ENCODE results near the gene TTF1. TPM values are rescaled to one million over a fixed set of nuclear protein-coding genes. Genes with fewer than 3 reads are reported as not detected.

TTF1 gene
- total RNA-seq, 1 donor from 2014 or later = 9.4 TPM

GRCh38 chr9:132439153-132439552, 32.5 kb upstream of the TTF1 start:
- H3K9ac ChIP-seq (ENCODE audit: low read depth in 1 of 3, low read length in 3 of 3) = no peak overlapping the region
- no peak overlapping the region for H3K4me3 ChIP-seq (ENCODE audit: low read length in 3 of 3)
- no peak overlapping the region for H3K27ac ChIP-seq (ENCODE audit: low read depth, low read length)
- H3K9me3 ChIP-seq (ENCODE audit: control insufficient read depth in 3 of 3, low read length in 3 of 3) = no peaks in the 10 kb centered on the region
- H3K4me1 ChIP-seq (ENCODE audit: control insufficient read depth in 3 of 3, insufficient read depth in 3 of 3, low read length in 3 of 3) = no peaks in the 10 kb centered on the region
- no peaks in the 10 kb centered on the region for H3K36me3 ChIP-seq (ENCODE audit: control insufficient read depth in 3 of 3, insufficient read depth in 3 of 3, low read length in 3 of 3)
- peaks cover 34 to 44% (median 36%) of the 10 kb centered on the region in 3 donors for H3K27me3 ChIP-seq (ENCODE audit: control insufficient read depth in 3 of 3, insufficient read depth in 3 of 3, low read length in 3 of 3)

- no peak overlapping the region for H3K4me3 ChIP-seq (ENCODE audit: low read length in 3 of 3)
- H3K9me3 ChIP-seq (ENCODE audit: control insufficient read depth in 3 of 3, low read length in 3 of 3) = no peaks in the 10 kb centered on the region
- no peaks in the 10 kb centered on the region for H3K4me1 ChIP-seq (ENCODE audit: control insufficient read depth in 3 of 3, insufficient read depth in 3 of 3, low read length in 3 of 3)
- no peak overlapping the region for H3K27ac ChIP-seq (ENCODE audit: low read depth, low read length)
- no peak overlapping the region for H3K9ac ChIP-seq (ENCODE audit: low read depth in 1 of 3, low read length in 3 of 3)
- H3K27me3 ChIP-seq (ENCODE audit: control insufficient read depth in 3 of 3, insufficient read depth in 3 of 3, low read length in 3 of 3) = peaks cover 22 to 35% (median 25%) of the 10 kb centered on the region in 3 donors
- H3K36me3 ChIP-seq (ENCODE audit: control insufficient read depth in 3 of 3, insufficient read depth in 3 of 3, low read length in 3 of 3) = no peaks in the 10 kb centered on the region
Measured at GRCh38 chr9:132434881-132435280, 28.2 kb upstream of the TTF1 start.

GRCh38 chr9:132430998-132431397, 24.4 kb upstream of the TTF1 start:
- Histone ChIP-seq H3K4me1 (ENCODE audit: control insufficient read depth in 3 of 3, insufficient read depth in 3 of 3, low read length in 3 of 3) (no peaks in the 10 kb centered on the region), H3K27me3 (ENCODE audit: control insufficient read depth in 3 of 3, insufficient read depth in 3 of 3, low read length in 3 of 3) (peaks cover 33 to 41% (median 39%) of the 10 kb centered on the region in 3 donors), H3K4me3 (ENCODE audit: low read length in 3 of 3) (no peak overlapping the region), H3K36me3 (ENCODE audit: control insufficient read depth in 3 of 3, insufficient read depth in 3 of 3, low read length in 3 of 3) (no peaks in the 10 kb centered on the region), H3K9ac (ENCODE audit: low read depth in 1 of 3, low read length in 3 of 3) (no peak overlapping the region), H3K9me3 (ENCODE audit: control insufficient read depth in 3 of 3, low read length in 3 of 3) (no peaks in the 10 kb centered on the region), H3K27ac (ENCODE audit: low read depth, low read length) (no peak overlapping the region)

- no peak overlapping the region for H3K4me3 ChIP-seq (ENCODE audit: low read length in 3 of 3)
- H3K27ac ChIP-seq (ENCODE audit: low read depth, low read length) = no peak overlapping the region
- H3K27me3 ChIP-seq (ENCODE audit: control insufficient read depth in 3 of 3, insufficient read depth in 3 of 3, low read length in 3 of 3) = peaks cover 48 to 59% (median 48%) of the 10 kb centered on the region in 3 donors
- no peaks in the 10 kb centered on the region for H3K4me1 ChIP-seq (ENCODE audit: control insufficient read depth in 3 of 3, insufficient read depth in 3 of 3, low read length in 3 of 3)
- no peaks in the 10 kb centered on the region for H3K36me3 ChIP-seq (ENCODE audit: control insufficient read depth in 3 of 3, insufficient read depth in 3 of 3, low read length in 3 of 3)
- H3K9ac ChIP-seq (ENCODE audit: low read depth in 1 of 3, low read length in 3 of 3) = no peak overlapping the region
- no peaks in the 10 kb centered on the region for H3K9me3 ChIP-seq (ENCODE audit: control insufficient read depth in 3 of 3, low read length in 3 of 3)
Measured at GRCh38 chr9:132426639-132427414, 20.2 kb upstream of the TTF1 start.

GRCh38 chr9:132425675-132426062, 19.0 kb upstream of the TTF1 start:
- no peak overlapping the region for H3K9ac ChIP-seq (ENCODE audit: low read depth in 1 of 3, low read length in 3 of 3)
- H3K4me1 ChIP-seq (ENCODE audit: control insufficient read depth in 3 of 3, insufficient read depth in 3 of 3, low read length in 3 of 3) = no peaks in the 10 kb centered on the region
- no peaks in the 10 kb centered on the region for H3K36me3 ChIP-seq (ENCODE audit: control insufficient read depth in 3 of 3, insufficient read depth in 3 of 3, low read length in 3 of 3)
- H3K27ac ChIP-seq (ENCODE audit: low read depth, low read length) = no peak overlapping the region
- no peak overlapping the region for H3K4me3 ChIP-seq (ENCODE audit: low read length in 3 of 3)
- H3K9me3 ChIP-seq (ENCODE audit: control insufficient read depth in 3 of 3, low read length in 3 of 3) = no peaks in the 10 kb centered on the region
- peaks cover 47 to 62% (median 48%) of the 10 kb centered on the region in 3 donors for H3K27me3 ChIP-seq (ENCODE audit: control insufficient read depth in 3 of 3, insufficient read depth in 3 of 3, low read length in 3 of 3)

GRCh38 chr9:132424857-132425674, 18.4 kb upstream of the TTF1 start:
- Histone ChIP-seq H3K27me3 (ENCODE audit: control insufficient read depth in 3 of 3, insufficient read depth in 3 of 3, low read length in 3 of 3) (peaks cover 48 to 65% (median 48%) of the 10 kb centered on the region in 3 donors), H3K4me1 (ENCODE audit: control insufficient read depth in 3 of 3, insufficient read depth in 3 of 3, low read length in 3 of 3) (no peaks in the 10 kb centered on the region), H3K36me3 (ENCODE audit: control insufficient read depth in 3 of 3, insufficient read depth in 3 of 3, low read length in 3 of 3) (no peaks in the 10 kb centered on the region), H3K4me3 (ENCODE audit: low read length in 3 of 3) (no peak overlapping the region), H3K27ac (ENCODE audit: low read depth, low read length) (no peak overlapping the region), H3K9ac (ENCODE audit: low read depth in 1 of 3, low read length in 3 of 3) (no peak overlapping the region), H3K9me3 (ENCODE audit: control insufficient read depth in 3 of 3, low read length in 3 of 3) (no peaks in the 10 kb centered on the region)

GRCh38 chr9:132423503-132423902, 16.9 kb upstream of the TTF1 start:
- no peaks in the 10 kb centered on the region for H3K9me3 ChIP-seq (ENCODE audit: control insufficient read depth in 3 of 3, low read length in 3 of 3)
- peaks cover 52 to 70% (median 55%) of the 10 kb centered on the region in 3 donors for H3K27me3 ChIP-seq (ENCODE audit: control insufficient read depth in 3 of 3, insufficient read depth in 3 of 3, low read length in 3 of 3)
- no peaks in the 10 kb centered on the region for H3K4me1 ChIP-seq (ENCODE audit: control insufficient read depth in 3 of 3, insufficient read depth in 3 of 3, low read length in 3 of 3)
- H3K9ac ChIP-seq (ENCODE audit: low read depth in 1 of 3, low read length in 3 of 3) = no peak overlapping the region
- no peaks in the 10 kb centered on the region for H3K36me3 ChIP-seq (ENCODE audit: control insufficient read depth in 3 of 3, insufficient read depth in 3 of 3, low read length in 3 of 3)
- no peak overlapping the region for H3K27ac ChIP-seq (ENCODE audit: low read depth, low read length)
- H3K4me3 ChIP-seq (ENCODE audit: low read length in 3 of 3) = no peak overlapping the region

GRCh38 chr9:132422574-132422973, 15.9 kb upstream of the TTF1 start:
- Histone ChIP-seq H3K4me1 (ENCODE audit: control insufficient read depth in 3 of 3, insufficient read depth in 3 of 3, low read length in 3 of 3) (no peaks in the 10 kb centered on the region), H3K36me3 (ENCODE audit: control insufficient read depth in 3 of 3, insufficient read depth in 3 of 3, low read length in 3 of 3) (no peaks in the 10 kb centered on the region), H3K9ac (ENCODE audit: low read depth in 1 of 3, low read length in 3 of 3) (no peak overlapping the region), H3K9me3 (ENCODE audit: control insufficient read depth in 3 of 3, low read length in 3 of 3) (no peaks in the 10 kb centered on the region), H3K4me3 (ENCODE audit: low read length in 3 of 3) (no peak overlapping the region), H3K27me3 (ENCODE audit: control insufficient read depth in 3 of 3, insufficient read depth in 3 of 3, low read length in 3 of 3) (peaks cover 60 to 74% (median 61%) of the 10 kb centered on the region in 3 donors), H3K27ac (ENCODE audit: low read depth, low read length) (no peak overlapping the region)

GRCh38 chr9:132418726-132419363, 12.2 kb upstream of the TTF1 start:
- no peaks in the 10 kb centered on the region for H3K4me1 ChIP-seq (ENCODE audit: control insufficient read depth in 3 of 3, insufficient read depth in 3 of 3, low read length in 3 of 3)
- no peak overlapping the region for H3K9ac ChIP-seq (ENCODE audit: low read depth in 1 of 3, low read length in 3 of 3)
- H3K27ac ChIP-seq (ENCODE audit: low read depth, low read length) = no peak overlapping the region
- no peak overlapping the region for H3K4me3 ChIP-seq (ENCODE audit: low read length in 3 of 3)
- H3K27me3 ChIP-seq (ENCODE audit: control insufficient read depth in 3 of 3, insufficient read depth in 3 of 3, low read length in 3 of 3) = peaks cover 58 to 66% (median 64%) of the 10 kb centered on the region in 3 donors
- H3K36me3 ChIP-seq (ENCODE audit: control insufficient read depth in 3 of 3, insufficient read depth in 3 of 3, low read length in 3 of 3) = no peaks in the 10 kb centered on the region
- no peaks in the 10 kb centered on the region for H3K9me3 ChIP-seq (ENCODE audit: control insufficient read depth in 3 of 3, low read length in 3 of 3)

Data from skeletal muscle tissue (tissue), 4 donors.